ENCODE measurements around the gene SSBP2.

DNA sequence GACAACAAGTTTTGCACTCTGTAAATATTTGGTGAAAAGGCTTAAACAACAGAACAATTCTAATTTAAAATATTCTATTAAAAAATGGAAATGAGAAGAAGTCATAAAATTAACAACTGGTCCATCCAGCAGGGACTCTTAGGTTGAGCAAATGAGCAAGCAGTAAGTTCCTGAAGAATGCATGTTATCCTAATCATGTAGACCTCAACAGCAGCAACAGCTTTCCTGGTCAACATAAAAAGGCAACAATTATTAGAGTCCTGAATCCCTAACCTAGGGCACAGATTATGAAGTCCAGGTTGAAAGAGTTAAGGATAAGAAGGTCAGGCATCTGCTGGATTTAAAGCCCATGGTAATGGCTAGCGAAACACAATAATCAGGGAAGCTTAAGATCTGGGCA is 120.9 kb downstream of the SSBP2 start:
- TF ChIP-seq, protein P1, sequence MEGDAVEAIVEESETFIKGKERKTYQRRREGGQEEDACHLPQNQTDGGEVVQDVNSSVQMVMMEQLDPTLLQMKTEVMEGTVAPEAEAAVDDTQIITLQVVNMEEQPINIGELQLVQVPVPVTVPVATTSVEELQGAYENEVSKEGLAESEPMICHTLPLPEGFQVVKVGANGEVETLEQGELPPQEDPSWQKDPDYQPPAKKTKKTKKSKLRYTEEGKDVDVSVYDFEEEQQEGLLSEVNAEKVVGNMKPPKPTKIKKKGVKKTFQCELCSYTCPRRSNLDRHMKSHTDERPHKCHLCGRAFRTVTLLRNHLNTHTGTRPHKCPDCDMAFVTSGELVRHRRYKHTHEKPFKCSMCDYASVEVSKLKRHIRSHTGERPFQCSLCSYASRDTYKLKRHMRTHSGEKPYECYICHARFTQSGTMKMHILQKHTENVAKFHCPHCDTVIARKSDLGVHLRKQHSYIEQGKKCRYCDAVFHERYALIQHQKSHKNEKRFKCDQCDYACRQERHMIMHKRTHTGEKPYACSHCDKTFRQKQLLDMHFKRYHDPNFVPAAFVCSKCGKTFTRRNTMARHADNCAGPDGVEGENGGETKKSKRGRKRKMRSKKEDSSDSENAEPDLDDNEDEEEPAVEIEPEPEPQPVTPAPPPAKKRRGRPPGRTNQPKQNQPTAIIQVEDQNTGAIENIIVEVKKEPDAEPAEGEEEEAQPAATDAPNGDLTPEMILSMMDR (IDR thresholded peaks at IDR 0.05), result no peak
- TF ChIP-seq POLR2A (IDR thresholded peaks at IDR 0.05), result no peak

All from Peyer's patch (tissue), 4 donors.